Measurements from ENCODE around the gene SNX20.

SNX20 gene

GRCh38 chr16:50708373-50709060 lies 27.4 kb upstream of the SNX20 start:
- TF ChIP-seq CTCF (IDR thresholded peaks at IDR 0.05; ENCODE audit: unreplicated experiment in 3 of 3) = no peak
- H3K27me3 Mint-ChIP-seq (ENCODE audit: low read depth) = peaks cover 7% of the 10 kb centered on the region
- peaks cover 7% of the 10 kb centered on the region for H3K36me3 Mint-ChIP-seq (ENCODE audit: low read depth)
- H3K9me3 Mint-ChIP-seq = peaks cover 14% of the 10 kb centered on the region
- H3K4me3 Mint-ChIP-seq = no peak overlapping the region
- H3K27ac Mint-ChIP-seq = no peak overlapping the region
- H3K4me1 Mint-ChIP-seq = peaks cover 7% of the 10 kb centered on the region

DNA sequence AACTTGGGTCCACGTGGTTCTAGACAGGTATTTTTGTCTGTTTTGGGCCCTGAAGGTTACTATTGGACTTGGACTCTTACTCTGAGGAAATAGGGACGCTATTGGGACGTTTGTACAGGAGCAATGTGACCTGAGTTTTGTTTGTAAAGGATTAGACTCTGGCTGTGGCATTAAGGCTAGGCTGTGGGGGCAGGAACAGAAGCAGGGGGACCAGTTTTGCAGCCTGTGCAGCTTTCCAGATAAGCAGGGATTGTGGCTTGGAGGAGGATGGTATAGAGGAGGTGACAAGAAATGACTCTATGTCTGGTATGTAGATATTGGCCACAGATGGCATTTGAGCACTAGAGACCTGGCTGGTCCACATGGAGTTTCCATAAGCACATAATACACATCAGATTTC lies 25.1 kb upstream of the SNX20 start:
- Mint-ChIP-seq H3K36me3 (ENCODE audit: low read depth) (peaks cover 7% of the 10 kb centered on the region), H3K9me3 (peaks cover 18% of the 10 kb centered on the region), H3K4me3 (no peak overlapping the region), H3K27me3 (ENCODE audit: low read depth) (peaks cover 7% of the 10 kb centered on the region), H3K27ac (no peak overlapping the region), H3K4me1 (peaks cover 14% of the 10 kb centered on the region)
- no peak for TF ChIP-seq CTCF (IDR thresholded peaks at IDR 0.05; ENCODE audit: unreplicated experiment in 3 of 3)

DNA sequence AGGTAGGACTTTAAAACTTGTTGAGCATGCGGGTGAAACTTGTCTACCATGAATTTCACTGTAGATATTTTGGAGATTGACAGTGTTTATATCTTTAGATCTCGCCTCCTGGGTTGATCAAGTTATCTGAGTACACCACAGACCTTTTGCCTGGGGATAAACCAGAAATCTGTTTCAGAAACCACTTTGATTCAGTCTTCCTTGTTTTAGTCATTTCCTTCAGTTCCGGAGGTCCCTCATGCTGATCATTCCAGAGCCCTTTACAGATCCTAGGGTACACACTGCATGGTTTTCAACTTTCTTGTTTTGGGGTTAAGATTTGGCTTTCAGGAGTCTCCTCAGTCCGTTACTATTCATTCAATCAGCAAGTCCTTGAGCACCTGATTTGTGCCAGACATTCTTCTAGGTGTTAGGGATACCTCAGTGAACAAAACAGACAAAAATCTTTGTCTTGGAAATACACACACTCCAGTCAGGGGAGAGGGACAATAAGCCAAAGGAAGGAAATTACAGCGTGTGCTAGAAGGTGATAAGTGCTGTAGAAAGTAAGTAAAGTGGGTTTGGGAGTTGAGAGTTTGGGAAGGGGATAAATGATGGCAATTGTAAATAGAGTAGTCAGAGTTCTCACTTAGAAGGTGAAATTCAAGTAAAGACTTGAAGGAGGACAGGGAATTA lies 24.5 kb upstream of the SNX20 start:
- Mint-ChIP-seq H3K27ac (no peak overlapping the region), H3K27me3 (ENCODE audit: low read depth) (peaks cover 7% of the 10 kb centered on the region), H3K36me3 (ENCODE audit: low read depth) (peaks cover 7% of the 10 kb centered on the region), H3K4me3 (no peak overlapping the region), H3K9me3 (peaks cover 18% of the 10 kb centered on the region), H3K4me1 (peaks cover 21% of the 10 kb centered on the region)
- TF ChIP-seq CTCF (IDR thresholded peaks at IDR 0.05; ENCODE audit: unreplicated experiment in 3 of 3) = no peak

DNA sequence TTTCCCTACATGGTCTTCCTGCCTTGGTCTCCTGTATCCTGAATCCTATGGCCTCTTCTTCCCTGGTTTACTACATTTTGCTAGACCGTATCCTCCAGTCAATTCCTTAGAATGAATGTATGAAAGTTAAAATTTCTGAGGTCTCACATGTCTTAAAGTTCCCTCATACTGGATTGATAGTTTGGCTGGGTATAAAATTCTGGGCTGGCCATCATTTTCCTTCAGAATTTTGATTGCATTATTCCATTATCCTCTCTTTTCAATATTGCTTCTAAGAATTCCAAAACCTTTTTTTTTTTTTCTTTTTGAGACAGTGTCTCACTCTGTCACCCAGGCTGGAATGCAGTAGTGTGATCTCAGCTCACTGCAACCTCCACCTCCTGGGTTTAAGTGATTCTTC lies 23.1 kb upstream of the SNX20 start:
- Mint-ChIP-seq H3K27me3 (ENCODE audit: low read depth) (peaks cover 11% of the 10 kb centered on the region), H3K9me3 (peaks cover 18% of the 10 kb centered on the region)

DNA sequence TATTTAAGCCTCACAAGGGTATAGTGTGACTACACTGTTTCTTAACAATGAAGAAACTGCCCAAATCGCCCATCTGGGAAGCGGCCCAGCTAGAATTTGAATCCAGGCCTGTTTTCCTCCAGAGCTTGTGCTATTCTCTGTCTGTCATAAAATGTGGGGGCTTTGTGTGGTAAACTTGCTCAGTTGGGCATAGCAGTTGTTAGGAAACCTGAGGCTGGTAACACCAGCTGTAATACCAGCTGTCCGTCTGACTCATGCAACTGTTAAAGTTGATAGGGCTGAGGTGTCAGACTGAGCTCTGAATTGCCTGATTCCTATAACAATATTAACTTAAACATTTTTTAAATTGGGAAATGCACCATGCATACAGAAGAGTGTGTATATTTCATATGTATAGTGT lies 21.6 kb upstream of the SNX20 start:
- no peak for TF ChIP-seq CTCF (IDR thresholded peaks at IDR 0.05; ENCODE audit: unreplicated experiment in 3 of 3)
- peaks cover 19% of the 10 kb centered on the region for H3K27me3 Mint-ChIP-seq (ENCODE audit: low read depth)

More for the DNA sequence above, 23.1 kb upstream of the SNX20 start:
- peaks cover 7% of the 10 kb centered on the region for H3K36me3 Mint-ChIP-seq (ENCODE audit: low read depth)
- H3K27ac Mint-ChIP-seq = no peak overlapping the region
- H3K4me3 Mint-ChIP-seq = no peak overlapping the region
- TF ChIP-seq CTCF (IDR thresholded peaks at IDR 0.05; ENCODE audit: unreplicated experiment in 3 of 3) = no peak
- peaks cover 28% of the 10 kb centered on the region for H3K4me1 Mint-ChIP-seq

More for the DNA sequence above, 21.6 kb upstream of the SNX20 start:
- peaks cover 7% of the 10 kb centered on the region for H3K36me3 Mint-ChIP-seq (ENCODE audit: low read depth)
- peaks cover 36% of the 10 kb centered on the region for H3K4me1 Mint-ChIP-seq
- peaks cover 18% of the 10 kb centered on the region for H3K9me3 Mint-ChIP-seq
- H3K4me3 Mint-ChIP-seq = no peak overlapping the region
- H3K27ac Mint-ChIP-seq = peak overlapping the region; percentile 28 to 71 (median 60)
